ENCODE measurements around the gene RNF4.

GRCh38 chr4:2484185-2484584 is 15.3 kb downstream of the RNF4 start:
- no peak for TF ChIP-seq CTCF (IDR thresholded peaks at IDR 0.05)
- TF ChIP-seq POLR2A (IDR thresholded peaks at IDR 0.05): no peak
